ENCODE measurements around the gene BRINP2.
"Not testable (repeated sequence)": the region's sequence is repeated elsewhere in the genome, so short reads cannot be mapped to it uniquely, and the experiment has no call there.

Gene BRINP2

DNA sequence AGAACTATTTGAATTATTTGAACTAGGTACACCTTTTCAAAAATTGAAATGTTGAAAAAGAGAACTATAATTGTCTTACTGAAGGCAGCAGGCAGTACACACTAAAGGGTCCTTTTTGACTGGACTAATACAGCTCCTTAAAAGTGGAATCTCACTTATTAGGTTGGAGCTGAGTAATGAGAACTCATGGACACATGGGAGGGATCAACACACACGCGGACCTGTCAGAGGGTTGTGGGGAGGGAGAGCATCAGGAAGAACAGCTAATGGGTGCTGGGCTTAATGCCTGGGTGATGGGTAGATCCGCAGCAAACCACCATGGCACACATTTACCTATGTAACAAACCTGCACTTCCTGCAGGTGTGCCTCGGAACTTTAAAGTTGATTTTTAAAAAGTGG is 145.0 kb downstream of the BRINP2 start:
- Histone ChIP-seq H3K27ac (no peak overlapping the region), H3K9me3 (ENCODE audit: severe bottlenecking) (no peaks in the 10 kb centered on the region), H3K27me3 (ENCODE audit: insufficient read depth, low read depth, severe bottlenecking) (peaks cover 8% of the 10 kb centered on the region), H3K36me3 (no peaks in the 10 kb centered on the region), H3K4me3 (ENCODE audit: low read depth, low read length) (no peak overlapping the region)
- DNase-seq, result no peak
- TF ChIP-seq, protein P1, sequence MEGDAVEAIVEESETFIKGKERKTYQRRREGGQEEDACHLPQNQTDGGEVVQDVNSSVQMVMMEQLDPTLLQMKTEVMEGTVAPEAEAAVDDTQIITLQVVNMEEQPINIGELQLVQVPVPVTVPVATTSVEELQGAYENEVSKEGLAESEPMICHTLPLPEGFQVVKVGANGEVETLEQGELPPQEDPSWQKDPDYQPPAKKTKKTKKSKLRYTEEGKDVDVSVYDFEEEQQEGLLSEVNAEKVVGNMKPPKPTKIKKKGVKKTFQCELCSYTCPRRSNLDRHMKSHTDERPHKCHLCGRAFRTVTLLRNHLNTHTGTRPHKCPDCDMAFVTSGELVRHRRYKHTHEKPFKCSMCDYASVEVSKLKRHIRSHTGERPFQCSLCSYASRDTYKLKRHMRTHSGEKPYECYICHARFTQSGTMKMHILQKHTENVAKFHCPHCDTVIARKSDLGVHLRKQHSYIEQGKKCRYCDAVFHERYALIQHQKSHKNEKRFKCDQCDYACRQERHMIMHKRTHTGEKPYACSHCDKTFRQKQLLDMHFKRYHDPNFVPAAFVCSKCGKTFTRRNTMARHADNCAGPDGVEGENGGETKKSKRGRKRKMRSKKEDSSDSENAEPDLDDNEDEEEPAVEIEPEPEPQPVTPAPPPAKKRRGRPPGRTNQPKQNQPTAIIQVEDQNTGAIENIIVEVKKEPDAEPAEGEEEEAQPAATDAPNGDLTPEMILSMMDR (IDR thresholded peaks at IDR 0.05; ENCODE audit: low read depth, low read length), result no peak

DNA sequence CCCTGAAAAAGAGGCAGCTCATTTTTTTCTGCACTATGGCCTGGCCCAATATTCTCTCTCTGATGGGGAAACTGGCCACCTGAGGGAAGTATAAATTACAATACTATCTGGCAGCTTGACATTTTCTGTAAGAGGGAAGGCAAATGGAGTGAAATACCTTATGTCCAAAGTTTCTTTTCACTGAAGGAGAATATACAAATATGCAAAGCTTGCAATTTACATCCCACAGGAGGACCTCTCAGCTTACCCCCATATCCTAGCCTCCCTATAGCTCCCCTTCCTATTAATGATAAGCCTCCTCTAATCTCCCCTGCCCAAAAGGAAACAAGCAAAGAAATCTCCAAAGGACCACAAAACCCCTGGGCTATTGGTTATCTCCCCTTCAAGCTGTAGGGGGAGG is 150.7 kb downstream of the BRINP2 start:
- H3K9me3 ChIP-seq (ENCODE audit: severe bottlenecking); H3K27me3 ChIP-seq (ENCODE audit: insufficient read depth, low read depth, severe bottlenecking); H3K27ac ChIP-seq; H3K36me3 ChIP-seq; DNase-seq; H3K4me3 ChIP-seq (ENCODE audit: low read depth, low read length): not testable (repeated sequence)

DNA sequence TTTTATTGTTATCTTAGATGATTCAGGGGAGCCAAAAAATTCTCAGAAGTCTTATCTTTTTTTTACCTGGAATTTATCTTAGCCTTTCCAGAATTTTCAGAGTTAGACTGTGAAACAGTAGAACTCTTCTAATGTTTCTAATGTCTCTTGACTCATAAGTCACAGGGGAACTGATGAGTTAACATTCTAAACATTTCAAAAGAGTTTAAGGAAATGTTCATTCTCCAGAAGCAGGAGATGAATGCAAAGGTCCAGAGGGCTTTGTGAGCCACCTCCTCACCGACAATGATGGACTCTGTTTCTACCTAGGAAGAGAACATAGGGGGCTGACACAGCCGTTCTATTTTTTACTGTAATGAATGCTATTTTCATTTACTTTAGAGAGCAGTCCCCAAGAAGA is 157.5 kb downstream of the BRINP2 start:
- H3K4me3 ChIP-seq (ENCODE audit: low read depth, low read length), result no peak overlapping the region
- TF ChIP-seq, protein P1 (IDR thresholded peaks at IDR 0.05; ENCODE audit: low read depth, low read length), result no peak
- no peaks in the 10 kb centered on the region for H3K27me3 ChIP-seq (ENCODE audit: insufficient read depth, low read depth, severe bottlenecking)
- H3K36me3 ChIP-seq, result no peaks in the 10 kb centered on the region
- DNase-seq, result no peak
- no peaks in the 10 kb centered on the region for H3K9me3 ChIP-seq (ENCODE audit: severe bottlenecking)
- H3K27ac ChIP-seq, result no peak overlapping the region

DNA sequence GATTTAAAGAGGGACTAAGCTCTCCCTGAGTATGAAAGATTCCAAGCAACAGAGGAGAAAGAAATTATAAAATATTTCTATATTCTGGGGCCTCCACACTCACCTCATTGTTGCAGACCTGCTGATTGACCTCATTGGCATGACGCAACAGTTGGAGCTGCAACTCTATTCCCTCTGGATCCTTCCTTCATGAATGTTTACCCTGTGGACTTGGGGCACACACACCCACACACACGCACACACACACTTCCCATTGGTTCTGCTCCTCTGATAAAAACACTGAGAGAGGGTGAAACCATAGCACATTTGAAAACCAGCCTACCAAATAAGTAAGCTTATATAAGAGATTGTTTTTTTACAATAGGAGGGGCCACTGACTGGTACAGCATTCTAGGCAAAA is 159.1 kb downstream of the BRINP2 start:
- Histone ChIP-seq H3K36me3 (no peaks in the 10 kb centered on the region), H3K9me3 (ENCODE audit: severe bottlenecking) (no peaks in the 10 kb centered on the region), H3K27ac (no peak overlapping the region), H3K4me3 (ENCODE audit: low read depth, low read length) (no peak overlapping the region), H3K27me3 (ENCODE audit: insufficient read depth, low read depth, severe bottlenecking) (no peaks in the 10 kb centered on the region)
- DNase-seq, result no peak
- TF ChIP-seq, protein P1 (IDR thresholded peaks at IDR 0.05; ENCODE audit: low read depth, low read length), result no peak

All from WERI-Rb-1 (cell line).